ENCODE results near the gene ZNF766.

GRCh38 chr19:52244021-52244420 lies 25.4 kb upstream of the ZNF766 start:
- TF ChIP-seq CTCF (conservative IDR thresholded peaks at IDR 0.05): no peak
- TF ChIP-seq ZFX (IDR thresholded peaks at IDR 0.05): no peak
